Measurements from ENCODE around the gene UMODL1.

The UMODL1 gene

DNA sequence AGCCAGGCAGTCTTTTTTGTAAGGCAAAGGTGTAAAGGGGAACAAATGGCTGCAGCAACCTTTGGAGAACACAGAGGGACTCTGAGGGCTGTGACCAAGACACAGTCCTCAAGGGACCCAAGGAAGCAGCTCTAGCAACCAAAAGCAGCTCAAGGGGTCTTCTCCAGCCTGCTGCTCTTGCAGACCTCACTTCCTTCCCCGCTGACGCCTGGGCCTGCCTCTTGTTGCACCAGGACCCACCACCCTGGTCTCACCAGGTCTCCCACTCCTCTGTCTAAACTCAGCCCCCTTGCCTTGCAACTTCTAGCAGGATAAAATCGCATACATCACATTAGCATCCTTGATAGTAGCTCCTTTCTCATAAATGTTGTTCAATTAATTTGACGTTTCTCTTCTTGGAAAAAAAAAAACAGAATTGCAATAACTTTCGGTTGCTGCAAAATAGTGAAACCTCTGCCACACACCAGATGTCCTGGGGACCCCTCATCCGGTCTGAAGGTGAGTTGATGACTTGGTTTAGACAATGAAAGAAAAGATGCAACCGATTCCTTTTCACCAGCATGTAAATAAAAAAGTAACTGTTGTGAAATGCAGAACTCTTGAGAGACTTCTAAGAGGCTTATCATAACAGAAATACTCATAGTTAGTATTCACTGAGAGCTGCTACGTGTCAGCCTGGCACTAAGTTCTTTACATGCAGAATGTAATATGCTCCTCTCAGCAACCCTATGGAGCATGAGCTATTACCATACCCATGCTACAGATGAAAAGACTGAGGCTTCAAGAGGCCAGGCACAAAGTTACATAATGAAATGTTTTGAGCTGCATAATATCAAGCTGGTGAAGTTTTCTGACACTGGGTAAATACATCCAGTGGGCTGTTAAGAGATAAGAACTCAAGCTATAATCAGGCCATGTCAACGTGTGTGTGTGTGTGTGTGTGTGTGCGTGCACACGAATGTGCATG is 58.5 kb downstream of the UMODL1 start:
- no peak for DNase-seq (ENCODE audit: low read depth in 2 of 2)

DNA sequence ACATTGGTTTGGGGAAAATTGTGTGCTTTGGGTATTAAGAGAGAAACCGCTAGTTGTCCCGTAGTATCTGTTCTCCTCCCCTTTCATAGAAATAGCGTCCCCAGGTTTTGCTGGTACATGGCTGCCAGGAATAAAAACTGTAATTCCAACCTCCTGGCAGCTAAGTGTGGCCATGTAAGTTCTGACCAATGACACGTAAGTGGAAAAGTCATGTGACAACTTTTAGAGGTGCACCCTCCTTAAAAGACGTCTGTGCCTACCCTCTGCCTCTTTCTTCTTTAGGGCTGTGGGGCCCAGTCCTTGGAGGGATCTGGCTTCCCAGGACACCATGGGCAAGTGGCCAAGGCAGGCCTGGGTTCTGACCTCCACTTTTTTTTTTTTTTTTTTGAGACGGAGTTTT is 59.3 kb downstream of the UMODL1 start:
- no peak for DNase-seq (ENCODE audit: low read depth in 2 of 2)

DNA sequence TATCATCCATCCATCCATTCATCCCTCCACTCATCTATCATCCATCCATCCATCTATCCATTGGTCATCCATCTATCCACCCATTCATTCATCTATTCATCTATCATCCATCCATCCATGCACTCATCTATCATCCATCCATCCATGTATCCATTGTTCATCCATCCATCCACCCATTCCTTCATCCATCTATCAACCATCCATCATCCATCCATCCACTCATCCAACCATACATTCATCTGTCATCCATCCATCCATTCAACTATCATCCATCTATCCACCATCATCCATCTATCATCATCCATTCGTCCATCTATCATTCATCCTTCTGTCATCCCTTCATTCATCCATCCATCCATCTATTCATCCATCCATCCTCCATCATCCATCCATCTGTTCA is 61.1 kb downstream of the UMODL1 start:
- no peak for DNase-seq (ENCODE audit: low read depth in 2 of 2)

DNA sequence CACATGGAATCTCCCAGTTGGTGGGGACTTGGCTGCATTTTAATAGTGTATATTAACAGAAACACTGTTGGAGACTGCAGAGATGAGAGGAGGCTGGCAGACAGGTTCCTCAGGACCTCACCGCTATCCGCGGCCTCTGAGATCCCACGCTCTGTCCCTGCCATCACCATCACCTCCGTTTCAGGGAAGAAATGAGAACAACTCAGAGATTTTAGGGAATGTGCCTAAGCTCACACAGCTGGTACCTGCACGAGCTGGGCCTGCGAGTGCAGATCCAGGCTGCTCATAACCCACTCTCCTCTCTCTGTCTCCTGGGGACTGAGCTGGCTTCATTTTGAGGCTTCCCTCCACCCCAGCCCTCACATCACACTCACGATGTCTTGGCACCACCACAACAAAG is 62.0 kb downstream of the UMODL1 start:
- no peak for DNase-seq (ENCODE audit: low read depth in 2 of 2)

DNA sequence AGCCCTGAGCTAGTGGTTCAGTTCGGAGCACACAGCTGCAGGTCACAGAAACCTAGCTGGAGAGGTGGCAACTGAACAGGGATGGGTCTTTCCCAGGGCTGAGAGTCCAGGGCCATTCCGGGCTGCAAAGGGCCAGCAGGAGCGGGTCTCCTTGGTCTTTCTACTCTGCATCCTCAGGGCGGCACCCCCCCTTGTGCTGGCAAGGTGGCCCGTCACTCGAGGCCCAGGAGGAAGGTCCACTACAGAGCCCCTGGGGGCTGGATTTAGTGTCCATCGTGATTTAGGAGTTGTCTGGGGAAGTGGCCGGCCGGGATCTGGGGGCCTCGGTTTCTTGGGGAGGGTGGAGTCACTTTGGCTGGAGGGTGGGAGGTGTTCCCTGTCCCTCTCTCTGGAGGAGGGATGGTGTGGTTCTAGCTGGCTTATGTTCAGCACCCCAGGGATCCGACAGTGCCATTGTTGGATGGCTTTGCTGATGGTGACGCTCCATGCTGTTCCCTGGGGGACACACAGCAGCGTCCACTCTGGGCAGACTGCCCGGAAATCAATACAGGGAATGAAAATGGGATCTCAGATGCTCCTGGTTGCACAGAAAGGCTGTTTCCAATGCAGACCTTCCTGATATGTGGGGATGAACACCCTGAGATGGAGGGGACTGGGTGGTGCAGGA is 64.4 kb downstream of the UMODL1 start:
- no peak for DNase-seq (ENCODE audit: low read depth in 2 of 2)

DNA sequence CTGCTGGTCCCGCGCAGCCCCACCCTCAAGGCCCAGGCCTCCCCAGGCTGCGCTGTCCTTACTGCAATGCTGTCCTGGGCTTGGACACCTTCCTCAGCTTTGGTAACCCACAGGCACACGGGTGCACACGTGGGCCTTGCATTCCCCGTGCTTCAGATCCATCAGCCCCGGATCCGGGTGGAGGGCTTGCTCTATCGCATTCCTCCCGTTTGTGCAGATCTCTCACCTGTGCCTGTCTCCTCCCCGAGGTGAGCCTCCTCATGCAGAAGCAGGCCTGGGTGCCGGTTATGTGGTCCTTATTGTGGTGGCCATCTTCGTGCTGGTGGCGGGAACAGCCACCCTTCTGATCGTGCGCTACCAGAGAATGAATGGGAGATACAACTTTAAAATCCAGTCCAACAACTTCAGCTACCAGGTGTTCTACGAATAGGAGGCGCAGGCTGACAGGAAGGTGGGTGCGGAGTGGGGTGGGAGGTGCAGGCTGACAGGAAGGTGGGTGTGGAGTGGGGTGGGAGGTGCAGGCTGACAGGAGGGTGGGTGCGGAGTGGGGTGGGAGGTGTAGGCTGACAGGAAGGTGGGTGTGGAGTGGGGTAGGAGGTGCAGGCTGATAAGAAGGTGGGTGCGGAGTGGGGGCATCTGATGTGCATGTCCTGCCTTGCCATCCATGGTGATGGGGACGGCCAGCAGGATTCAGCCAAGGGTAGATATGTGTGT is 66.2 kb downstream of the UMODL1 start:
- DNase-seq (ENCODE audit: low read depth in 2 of 2), result no peak

DNA sequence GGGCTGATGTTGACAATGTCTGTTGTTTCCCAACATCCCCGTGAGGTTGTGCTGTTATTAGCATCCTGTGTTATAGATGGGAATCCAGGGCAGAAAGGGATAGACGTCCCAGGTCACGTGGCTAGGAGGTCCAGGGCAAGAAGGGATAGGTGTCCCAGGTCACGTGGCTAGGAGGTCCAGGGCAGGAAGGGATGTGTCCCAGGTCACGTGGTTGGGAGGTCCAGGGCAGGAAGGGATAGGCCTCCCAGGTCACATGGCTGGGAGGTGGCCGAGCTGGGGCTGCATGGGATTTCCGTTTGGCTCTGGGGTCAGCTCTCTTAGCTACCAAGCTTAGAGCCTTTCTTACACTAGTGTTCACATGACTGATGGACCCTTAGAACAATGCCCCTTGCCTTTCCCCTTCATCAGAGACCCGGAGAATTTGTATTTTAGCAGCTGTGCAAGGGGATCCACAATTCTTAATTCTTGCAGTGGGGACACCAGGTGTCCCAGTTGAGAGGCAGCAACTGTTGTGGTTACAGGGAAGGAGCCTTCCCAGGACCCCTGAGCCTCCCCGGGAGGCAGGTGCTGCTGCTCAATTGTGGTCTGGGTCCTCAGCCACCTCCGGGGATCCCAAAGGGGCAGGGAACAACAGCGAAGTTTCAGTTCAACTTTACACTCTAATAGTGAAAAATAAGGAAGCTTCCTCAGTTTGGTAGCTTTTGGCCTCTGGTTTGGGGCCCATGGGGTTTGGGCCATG is 69.2 kb downstream of the UMODL1 start:
- no peak for DNase-seq (ENCODE audit: low read depth in 2 of 2)

DNA sequence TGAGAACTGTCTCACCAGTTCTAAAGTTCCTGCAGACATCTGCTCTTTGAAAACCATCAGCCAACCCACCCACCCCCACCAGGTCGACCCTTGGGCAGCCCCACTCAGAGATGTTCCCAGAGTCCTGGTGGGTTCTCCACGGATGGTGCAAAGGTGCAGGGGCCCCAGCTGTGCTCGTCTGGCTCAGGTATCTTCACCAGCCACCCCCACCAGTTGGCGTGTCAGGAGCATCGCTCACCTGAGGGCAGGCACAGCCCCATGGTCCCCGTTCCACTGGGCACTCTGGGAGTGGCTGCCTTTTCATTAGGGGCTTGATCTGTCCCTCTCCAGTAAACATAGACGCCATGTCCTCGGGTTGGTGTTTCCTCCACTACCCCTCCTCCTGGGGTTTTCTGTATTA is 70.5 kb downstream of the UMODL1 start:
- no peak for DNase-seq (ENCODE audit: low read depth in 2 of 2)

DNA sequence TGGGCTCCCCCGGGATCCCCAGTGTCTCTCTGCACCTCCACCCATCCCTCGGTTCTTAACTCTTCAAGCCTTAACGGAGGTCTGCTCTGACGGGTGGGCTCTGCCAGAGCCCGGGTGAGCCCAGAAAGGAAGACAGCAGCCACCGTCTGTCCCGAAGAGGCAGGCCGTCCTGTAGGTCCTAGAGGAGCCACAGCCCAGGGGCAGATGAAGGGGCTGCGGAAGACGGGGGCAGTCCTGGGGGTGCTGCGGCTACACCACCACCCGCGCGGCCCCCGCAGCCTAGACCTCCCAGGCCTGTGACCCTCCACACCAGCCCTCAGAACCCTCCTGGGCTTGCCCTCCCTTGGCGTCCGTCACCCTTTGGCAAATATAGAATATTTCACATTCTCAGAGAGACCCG is 71.0 kb downstream of the UMODL1 start:
- no peak for DNase-seq (ENCODE audit: low read depth in 2 of 2)

DNA sequence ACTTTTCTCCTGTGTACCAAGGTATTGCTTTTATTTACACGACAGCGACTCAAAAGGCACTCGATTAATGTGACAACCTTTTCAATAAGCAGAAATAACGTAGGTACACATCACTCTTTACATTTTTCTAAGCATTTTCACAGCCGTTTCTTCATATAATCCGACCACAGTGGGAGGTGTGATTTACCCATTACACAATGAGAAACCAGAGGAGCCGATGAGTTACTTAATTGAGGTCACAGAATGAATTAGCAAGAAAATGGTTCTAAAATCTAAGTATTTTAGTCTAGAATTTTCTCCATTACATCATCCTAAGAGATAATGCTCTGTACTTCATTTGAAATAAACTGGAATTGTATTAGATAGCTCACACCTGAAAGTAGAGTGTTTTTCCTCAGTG is 71.5 kb downstream of the UMODL1 start:
- no peak for DNase-seq (ENCODE audit: low read depth in 2 of 2)

DNA sequence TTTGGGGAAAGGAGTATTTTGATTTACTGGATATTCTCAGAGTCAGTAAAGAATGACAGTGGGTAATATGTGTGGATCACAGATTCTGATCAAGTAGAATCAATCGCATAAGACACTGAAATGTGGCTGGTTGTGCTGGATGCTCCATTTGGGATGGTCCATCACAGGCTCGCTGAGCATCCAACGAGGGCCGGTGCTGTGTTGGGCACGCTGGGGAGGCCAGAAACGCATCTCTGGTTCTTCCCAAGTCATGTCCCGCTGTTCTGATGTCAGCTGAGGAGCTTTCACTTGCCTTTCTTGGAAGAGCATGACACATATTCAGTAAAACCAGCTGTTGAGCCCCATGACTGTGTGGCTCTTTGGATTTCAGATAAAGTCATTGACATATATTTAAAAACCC is 72.0 kb downstream of the UMODL1 start:
- no peak for DNase-seq (ENCODE audit: low read depth in 2 of 2)

DNA sequence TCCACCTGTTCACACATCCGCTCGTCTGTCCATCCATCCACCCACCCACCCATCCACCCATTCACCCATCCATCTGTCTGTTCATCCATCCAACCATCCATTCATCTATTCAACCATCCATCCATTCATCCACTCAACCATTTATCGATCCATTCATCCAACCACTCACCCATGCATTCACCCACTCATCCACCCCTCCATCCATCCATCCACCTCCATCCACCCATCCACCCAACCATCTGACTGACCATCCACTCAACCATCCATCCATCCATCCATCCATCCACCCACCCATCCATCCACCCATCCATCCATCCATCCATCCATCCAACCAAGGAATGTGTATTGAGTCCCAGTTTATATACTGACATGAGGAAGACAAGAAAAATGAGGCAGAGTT is 73.1 kb downstream of the UMODL1 start:
- DNase-seq (ENCODE audit: low read depth in 2 of 2), result no peak

DNA sequence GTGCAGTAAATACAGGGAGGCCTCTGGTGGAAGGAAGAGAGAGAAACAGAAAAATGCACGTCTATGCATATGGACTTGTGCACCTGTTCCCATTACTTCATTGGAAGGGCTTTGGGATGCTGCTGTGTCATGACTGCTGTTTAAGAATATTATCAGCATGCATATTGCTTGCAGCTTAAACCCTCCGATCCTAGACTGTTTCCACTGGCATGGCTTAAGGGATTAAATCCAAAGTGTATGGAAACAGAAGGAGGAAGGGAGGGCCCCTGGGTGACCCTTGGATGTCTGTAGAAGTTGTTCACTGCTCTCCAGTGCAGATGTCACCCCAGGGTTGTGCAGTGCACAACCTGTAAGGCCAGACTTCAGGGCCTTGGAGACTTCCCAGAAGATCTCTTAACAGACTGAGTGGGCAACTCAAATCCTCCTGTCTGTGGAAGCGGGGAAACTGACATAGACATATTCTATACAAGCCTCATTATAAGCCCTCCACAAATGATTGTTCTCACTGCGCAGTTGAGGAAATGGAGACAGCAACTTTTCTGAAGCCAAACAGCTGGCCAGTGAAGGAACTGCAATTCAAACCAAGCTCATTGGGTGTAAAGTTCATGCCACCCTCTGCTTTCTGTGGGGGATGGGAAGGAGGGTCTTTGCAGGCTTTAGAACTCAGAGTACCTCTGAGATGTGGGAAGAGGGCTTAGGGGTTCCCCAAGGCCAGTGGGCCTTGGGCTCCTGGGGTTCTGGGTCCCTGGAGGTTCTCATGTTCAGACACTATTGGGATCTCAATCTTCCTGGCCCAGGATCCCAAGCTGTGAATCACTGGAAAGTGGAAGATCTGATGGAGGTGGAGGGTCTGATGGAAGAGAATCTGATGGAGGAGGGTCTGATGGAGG is 73.8 kb downstream of the UMODL1 start:
- DNase-seq (ENCODE audit: low read depth in 2 of 2), result no peak

DNA sequence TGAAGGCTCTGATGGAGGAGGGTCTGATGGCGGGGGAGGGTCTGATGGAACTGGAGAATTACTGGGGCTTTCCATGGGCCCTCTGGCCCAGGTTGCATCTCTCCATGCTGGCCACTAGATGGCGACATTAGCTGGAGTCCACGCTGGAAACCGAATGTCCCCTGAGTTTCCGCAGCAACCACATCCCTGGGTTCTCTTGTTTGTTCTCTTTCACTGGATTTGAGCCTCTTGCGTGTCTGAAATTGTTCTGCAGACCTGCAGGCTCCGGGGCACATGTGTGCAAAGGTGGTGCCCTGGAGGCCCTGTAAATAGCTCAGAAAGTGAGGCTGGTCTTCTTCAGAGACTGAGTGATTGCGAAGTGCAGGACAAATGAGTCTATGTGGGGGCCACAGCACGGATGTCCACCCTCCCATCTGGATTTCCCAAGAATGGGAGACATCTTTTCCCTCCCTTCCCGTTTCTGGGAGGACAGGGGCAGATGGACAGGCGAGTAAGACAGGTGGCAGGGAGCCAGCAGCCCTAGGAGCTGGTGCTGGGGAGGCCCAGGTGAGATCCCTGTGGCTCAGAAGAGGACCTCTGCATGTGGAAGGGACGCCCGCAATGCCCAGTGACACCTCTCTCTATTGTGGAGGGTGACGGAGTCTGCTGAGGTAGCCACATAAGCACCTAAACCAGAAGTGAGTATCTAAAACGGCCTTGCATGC is 74.6 kb downstream of the UMODL1 start:
- peak; percentile 25 to 35 for DNase-seq (ENCODE audit: low read depth in 2 of 2)

DNA sequence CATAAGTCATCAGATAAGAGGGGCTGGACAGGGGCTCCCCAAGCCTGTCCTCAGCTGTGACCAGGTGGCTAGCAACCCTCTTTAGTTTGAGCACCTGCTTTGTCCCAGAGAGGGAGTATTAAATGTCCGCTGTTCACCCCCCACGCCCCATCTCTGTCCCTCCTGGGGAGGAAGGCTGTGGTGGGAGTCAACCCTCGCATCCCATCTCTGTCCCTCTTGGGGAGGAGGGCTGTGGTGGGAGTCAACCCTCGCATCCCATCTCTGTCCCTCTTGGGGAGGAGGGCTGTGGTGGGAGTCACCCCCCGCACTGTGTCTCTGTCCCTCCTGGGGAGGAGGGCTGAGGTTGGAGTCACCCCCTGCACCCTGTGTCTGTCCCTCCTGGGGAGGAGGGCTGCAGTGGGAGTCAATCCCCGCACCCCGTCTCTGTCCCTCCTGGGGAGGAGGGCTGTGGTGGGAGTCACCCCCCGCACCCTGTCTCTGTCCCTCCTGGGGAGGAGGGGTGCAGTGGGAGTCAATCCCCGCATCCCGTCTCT is 75.2 kb downstream of the UMODL1 start:
- DNase-seq (ENCODE audit: low read depth in 2 of 2), result no peak

DNA sequence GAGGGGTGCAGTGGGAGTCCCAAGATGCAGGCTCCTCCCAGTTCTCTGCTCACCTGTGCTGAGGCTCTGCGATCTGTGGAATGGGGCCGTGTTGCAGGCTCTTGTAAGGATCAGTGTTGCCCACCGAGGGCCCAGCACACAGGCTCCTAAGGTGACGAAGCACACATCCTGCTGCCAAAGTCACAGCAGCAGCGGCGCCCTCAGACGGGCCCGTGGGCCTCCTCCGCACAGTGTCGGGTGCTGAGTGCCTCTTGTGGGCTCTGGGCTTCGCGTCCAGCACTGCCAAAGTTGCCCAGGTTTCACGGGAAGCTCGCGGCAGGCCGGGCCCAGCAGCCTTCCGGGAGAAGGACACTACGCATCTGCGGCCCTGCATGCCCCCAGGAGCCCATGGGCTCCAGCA is 75.7 kb downstream of the UMODL1 start:
- no peak for DNase-seq (ENCODE audit: low read depth in 2 of 2)

DNA sequence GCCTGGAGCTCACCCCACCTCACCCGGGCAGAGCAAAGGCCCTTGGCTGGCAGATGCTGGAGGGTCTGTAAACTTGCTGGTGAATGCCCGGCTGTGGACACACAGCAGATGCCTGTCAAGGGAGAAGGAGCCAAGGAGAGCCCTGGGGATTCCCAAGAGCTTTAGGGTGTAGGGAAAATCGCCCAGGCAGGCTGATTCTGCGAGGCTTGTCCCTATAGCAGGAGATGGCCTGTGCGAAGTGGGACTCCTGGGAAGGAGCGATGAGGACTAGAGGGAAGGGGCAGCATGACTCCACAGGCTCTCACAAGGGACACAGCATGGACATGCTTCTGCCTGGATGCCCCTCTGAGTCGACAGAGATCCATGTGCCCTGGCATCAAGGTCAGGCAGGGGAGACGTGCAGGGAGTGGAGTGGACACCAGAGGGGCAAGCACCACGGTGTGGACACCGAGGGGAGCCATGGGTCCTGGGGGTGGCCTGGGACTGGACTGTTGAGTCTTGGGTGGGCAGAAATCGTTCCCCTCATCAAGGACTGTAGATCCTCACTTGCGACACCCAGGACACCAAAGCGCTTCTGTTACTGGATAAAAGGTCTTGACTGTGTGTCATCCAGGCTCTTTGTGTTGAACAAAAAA is 76.4 kb downstream of the UMODL1 start:
- DNase-seq (ENCODE audit: low read depth in 2 of 2), result no peak

DNA sequence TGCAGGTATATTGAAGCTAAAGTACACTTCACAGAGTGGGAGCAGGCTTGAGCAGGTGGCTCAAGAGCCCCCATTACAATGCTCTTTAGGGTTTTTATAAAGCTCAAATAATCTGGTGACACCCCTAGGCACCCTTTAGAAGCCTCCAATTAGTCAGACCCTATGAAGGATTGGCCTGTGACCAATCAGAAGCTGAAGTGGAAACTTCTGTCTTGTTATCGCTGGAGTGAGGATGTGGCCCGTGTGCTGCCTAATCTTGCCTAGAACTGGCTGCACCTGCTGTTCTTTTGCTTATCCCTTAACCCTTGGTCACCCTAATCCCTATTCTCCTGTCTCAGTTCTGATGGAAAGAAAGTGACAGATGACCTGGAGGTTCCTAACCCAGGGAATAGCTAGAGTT is 77.0 kb downstream of the UMODL1 start:
- no peak for DNase-seq (ENCODE audit: low read depth in 2 of 2)

DNA sequence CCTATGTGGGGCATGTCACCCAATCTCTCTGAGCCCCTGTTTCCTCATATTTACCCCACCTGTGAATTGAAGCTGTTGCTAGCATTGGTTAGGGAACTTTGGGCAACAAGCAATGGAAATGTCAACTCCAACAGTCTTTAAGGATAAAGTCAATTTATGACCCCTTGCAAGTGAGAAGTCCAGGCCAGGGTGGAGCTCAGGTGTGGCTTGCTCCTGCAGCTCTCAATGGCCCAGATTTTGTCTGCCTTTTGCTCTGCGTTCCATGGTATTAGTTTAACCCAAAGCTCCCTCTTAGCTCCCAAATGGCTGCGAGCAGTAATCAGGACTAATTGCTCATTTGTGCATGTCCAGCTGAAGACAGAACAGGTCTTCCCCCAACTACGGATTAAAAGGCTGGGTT is 77.5 kb downstream of the UMODL1 start:
- DNase-seq (ENCODE audit: low read depth in 2 of 2), result no peak

Measured in stimulated activated CD8-positive, alpha-beta memory T cell treated with anti-CD3 and anti-CD28 coated beads, Interleukin-7, amount 100 ng/mL, for 1 hour (primary cell).